ENCODE measurements around the gene MPZL2.

GRCh38 chr11:118238929-118239328, 25.2 kb downstream of the MPZL2 start:
- TF ChIP-seq CTCF (IDR thresholded peaks at IDR 0.05) (no peak), EZH2 (IDR thresholded peaks at IDR 0.05) (no peak)

Data from neural progenitor cell (in vitro differentiated cells).